GM13977 (cell line): ENCODE data around the gene GPRASP1.

Experiments
- DNase-seq: peaks from one replicate; pipeline ENCODE4 v3.0.0; 2012; ENCODE audit warnings: low spot score
- CTCF ChIP-seq: IDR thresholded peaks from 2 replicates; pipeline ENCODE4 v1.5.1; 2012; ENCODE audit warnings: mild to moderate bottlenecking, control low read depth; ENCODE audit not compliant: insufficient read depth; ENCODE audit errors: extremely low read depth, missing control alignments
- in situ Hi-C: fragments of 300-500 bp; cut with MboI; formaldehyde crosslinking; loops from one replicate; pipeline ENCODE4 v1.12.0; 2022; ENCODE audit warnings: low sequenced_read_pairs, low pct_unique_long_range_greater_than_20kb, mixed read lengths, inconsistent platforms; ENCODE audit not compliant: unreplicated experiment

GPRASP1 gene

GRCh38 chrX:102651242-102652011 lies at the start of gene GPRASP1:
TSS of gene GPRASP1 (plus strand) at chrX:102651483. CDS start at chrX:102653914, 2,431 bp downstream.
- in situ Hi-C loops, result no loop called here
- TF ChIP-seq CTCF, result no peak
- DNase-seq, result no peak

GRCh38 chrX:102604327-102604726 lies 47.0 kb upstream of the GPRASP1 start:
- in situ Hi-C loops, result no loop called here
- no peak for DNase-seq

DNA sequence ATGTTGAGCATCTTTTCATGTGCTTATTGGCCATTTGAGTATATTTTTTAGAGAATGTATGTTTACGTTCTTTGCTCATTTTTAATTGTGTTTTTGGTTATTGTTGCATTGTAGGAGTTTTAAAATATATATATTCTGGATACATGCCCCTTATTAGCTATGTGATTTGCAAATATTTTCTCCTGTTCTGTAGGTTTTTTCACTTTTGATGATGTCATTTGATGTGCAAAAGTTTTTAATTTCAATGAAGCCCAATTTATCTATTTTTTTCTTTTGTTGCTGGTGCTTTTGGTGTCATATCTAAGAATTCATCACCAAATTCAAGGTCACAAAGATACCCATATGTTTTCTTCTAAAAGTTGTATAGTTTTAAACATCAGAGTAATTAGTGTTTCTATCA lies 45.2 kb upstream of the GPRASP1 start:
- in situ Hi-C loops, result no loop called here
- no peak for TF ChIP-seq CTCF
- no peak for DNase-seq

More at GRCh38 chrX:102604327-102604726, 47.0 kb upstream of the GPRASP1 start:
- TF ChIP-seq CTCF, result no peak

GRCh38 chrX:102610905-102611304 lies 40.4 kb upstream of the GPRASP1 start:
- TF ChIP-seq CTCF, result no peak
- in situ Hi-C loops, result no loop called here
- DNase-seq, result no peak

GRCh38 chrX:102624105-102624504 lies 27.2 kb upstream of the GPRASP1 start:
- no peak for DNase-seq
- in situ Hi-C loops, result no loop called here
- TF ChIP-seq CTCF, result no peak

DNA sequence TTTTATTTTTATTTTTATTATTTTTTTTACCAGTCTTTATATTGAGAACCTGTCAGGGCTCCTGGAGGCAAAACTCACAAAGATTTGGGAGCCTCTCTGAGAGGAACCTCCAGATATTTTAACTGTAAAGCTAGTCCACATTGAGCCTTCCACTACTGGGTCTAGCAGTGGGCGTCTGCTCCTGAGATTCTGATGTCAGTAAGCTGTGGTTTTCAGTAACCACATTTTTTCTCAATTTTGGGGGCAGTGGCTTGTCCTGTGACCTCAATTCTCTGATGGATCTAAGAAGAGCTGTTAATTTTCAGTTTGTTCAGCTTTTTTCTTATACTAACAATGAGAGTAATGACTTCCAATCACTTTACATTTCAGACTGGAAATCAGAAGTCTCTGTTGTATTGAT lies 23.6 kb upstream of the GPRASP1 start:
- in situ Hi-C loops, result no loop called here
- TF ChIP-seq CTCF, result no peak
- no peak for DNase-seq

DNA sequence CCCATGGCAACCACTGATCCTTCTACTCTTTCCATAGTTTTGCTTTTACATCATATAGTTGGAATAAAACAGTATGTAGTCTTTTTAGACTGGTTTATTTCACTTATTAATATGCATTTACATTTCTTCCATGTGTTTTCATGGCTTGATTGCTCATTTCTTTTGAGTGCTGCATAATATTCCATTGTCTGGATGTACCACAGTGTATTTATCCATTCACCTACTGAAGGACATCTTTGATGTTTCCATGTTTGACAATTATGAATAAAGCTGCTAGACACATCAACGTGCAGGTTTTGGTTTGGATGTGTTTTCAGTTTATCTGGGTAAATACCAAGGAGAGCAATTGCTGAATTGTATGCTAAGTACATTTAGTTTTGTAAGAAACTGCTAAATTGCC lies 13.7 kb upstream of the GPRASP1 start:
- in situ Hi-C loops, result no loop called here
- TF ChIP-seq CTCF, result no peak
- DNase-seq, result no peak
